MM.1S (cell line): Measurements from ENCODE around the gene SQOR.

Experiments used
- DNase-seq: peaks from one replicate; pipeline ENCODE4 v3.0.0-alpha.2; 2015
- H2AFZ ChIP-seq: fragments of 300-600 bp; sonication (generic); 2 replicates; pipeline ENCODE4 v1.6.0; 2016; ENCODE audit warnings: antibody characterized with exemption, low read length
- H3F3A ChIP-seq: fragments of 300-600 bp; sonication (generic); 2 replicates; pipeline ENCODE4 v1.6.1; 2016; ENCODE audit warnings: mild to moderate bottlenecking, antibody characterized with exemption, low read length, moderate library complexity, mixed read lengths; ENCODE audit not compliant: insufficient read depth
- H3K27ac ChIP-seq: fragments of 300-600 bp; sonication (generic); 2 replicates; pipeline ENCODE4 v1.5.1; 2016; ENCODE audit warnings: mild to moderate bottlenecking, low read length
- H3K27me3 ChIP-seq: fragments of 300-600 bp; sonication (generic); replicated peaks from 2 replicates; pipeline ENCODE4 v1.6.0; 2016; ENCODE audit warnings: low read length; ENCODE audit not compliant: insufficient read depth
- H3K36me3 ChIP-seq: fragments of 300-600 bp; sonication (generic); replicated peaks from 2 replicates; pipeline ENCODE4 v1.6.1; 2016; ENCODE audit warnings: mild to moderate bottlenecking, low read length, mixed read lengths; ENCODE audit not compliant: insufficient read depth
- H3K4me1 ChIP-seq: fragments of 300-600 bp; sonication (generic); 2 replicates; pipeline ENCODE4 v1.6.1; 2016; ENCODE audit warnings: low read length, mixed read lengths
- H3K4me2 ChIP-seq: fragments of 300-600 bp; sonication (generic); 2 replicates; pipeline ENCODE4 v1.6.0; 2016; ENCODE audit warnings: low read depth, low read length
- H3K4me3 ChIP-seq: fragments of 300-600 bp; sonication (generic); 2 replicates; pipeline ENCODE4 v1.5.1; 2016; ENCODE audit warnings: low read length, mixed read lengths
- H3K79me2 ChIP-seq: fragments of 300-600 bp; sonication (generic); 2 replicates; pipeline ENCODE4 v1.6.1; 2016; ENCODE audit warnings: mixed run types, low read length, mixed read lengths
- H3K9ac ChIP-seq: fragments of 300-600 bp; sonication (generic); 2 replicates; pipeline ENCODE4 v1.6.1; 2016; ENCODE audit warnings: low read length, mixed read lengths
- H3K9me2 ChIP-seq: fragments of 300-600 bp; sonication (generic); replicated peaks from 2 replicates; pipeline ENCODE4 v1.6.1; 2016; ENCODE audit warnings: mild to moderate bottlenecking, low read length, mixed read lengths; ENCODE audit not compliant: insufficient read depth
- H3K9me3 ChIP-seq: fragments of 300-600 bp; sonication (generic); replicated peaks from 2 replicates; pipeline ENCODE4 v1.6.1; 2016; ENCODE audit warnings: mild to moderate bottlenecking, low read length, mixed read lengths; ENCODE audit not compliant: insufficient read depth
- H4K20me1 ChIP-seq: fragments of 300-600 bp; sonication (generic); 2 replicates; pipeline ENCODE4 v1.6.1; 2016; ENCODE audit warnings: mild to moderate bottlenecking, low read length, moderate library complexity, mixed read lengths; ENCODE audit not compliant: insufficient read depth
- CTCF ChIP-seq: fragments of 300-600 bp; sonication (generic); IDR thresholded peaks from 2 replicates; pipeline ENCODE4 v1.5.1; 2016; ENCODE audit warnings: antibody characterized with exemption, low read length, mixed read lengths
- EZH2 ChIP-seq: fragments of 300-600 bp; sonication (generic); optimal IDR thresholded peaks from 2 replicates; pipeline ENCODE3; 2017; ENCODE audit warnings: low read depth, mild to moderate bottlenecking, antibody characterized with exemption, low read length, mixed read lengths
- EZH2phosphoT487 ChIP-seq: fragments of 300-600 bp; sonication (generic); IDR thresholded peaks from 2 replicates; pipeline ENCODE4 v1.6.1; 2018; ENCODE audit warnings: antibody characterized with exemption, low read length

SQOR gene

DNA sequence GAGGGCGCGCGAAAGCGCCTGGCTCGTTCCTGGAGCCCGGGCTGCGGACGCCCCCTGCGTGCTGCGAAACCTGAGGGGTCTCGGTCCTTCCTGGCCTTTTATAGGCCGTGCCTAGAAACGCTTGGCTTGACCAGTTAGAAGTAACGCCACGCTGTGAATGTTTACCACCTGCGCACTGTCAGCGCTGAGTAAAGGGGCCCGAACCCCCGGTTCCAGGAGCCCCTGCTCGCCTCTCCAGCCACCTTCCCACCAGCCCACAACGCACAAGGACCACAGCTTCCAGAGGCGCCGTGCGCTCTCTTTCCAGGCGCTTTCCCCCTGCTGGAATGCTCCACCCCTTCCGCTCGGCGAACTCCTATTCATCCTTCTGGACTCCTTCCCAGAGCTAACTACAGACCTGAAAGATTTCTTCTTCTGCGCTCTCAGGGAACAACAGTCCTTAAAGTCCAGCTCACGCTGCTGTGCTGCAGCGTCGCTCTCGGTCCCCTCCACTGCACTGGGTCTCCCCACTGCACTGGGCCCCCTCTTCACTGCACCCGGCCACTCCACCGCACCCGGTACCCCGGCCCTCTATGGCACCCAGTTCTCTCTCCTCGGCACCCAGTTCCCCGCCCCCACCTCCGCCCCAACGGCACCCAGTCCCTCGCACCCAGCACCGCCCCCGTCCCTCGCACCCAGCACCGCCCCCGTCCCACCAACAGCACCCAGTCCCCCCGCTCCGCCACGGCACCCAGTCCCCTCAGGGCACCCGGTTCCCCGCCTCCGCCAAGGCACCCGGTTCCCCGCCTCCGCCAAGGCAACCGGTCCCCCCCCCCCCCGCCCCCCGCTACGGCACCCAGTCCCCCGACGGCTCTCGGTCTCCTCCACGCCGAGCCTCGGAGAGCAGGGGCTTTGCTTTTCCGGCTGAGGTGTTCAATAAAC lies 69.8 kb downstream of the SQOR start:
- Histone ChIP-seq H3K27ac (no peak overlapping the region), H3F3A (0 out of 2 replicates have a peak, but pooled peaks cover 5% of the 10 kb centered on the region), H3K36me3 (no peaks in the 10 kb centered on the region), H3K79me2 (no peaks in the 10 kb centered on the region), H3K4me1 (peaks cover 6% of the 10 kb centered on the region), H3K27me3 (no peaks in the 10 kb centered on the region), H3K9ac (peak overlapping the region; percentile 25; the same call in 1 of the 2 replicates), H3K4me2 (peak overlapping the region; percentile 82), H3K9me3 (no peaks in the 10 kb centered on the region), H4K20me1 (no peaks in the 10 kb centered on the region), H3K4me3 (peak overlapping the region; percentile 69), H3K9me2 (no peaks in the 10 kb centered on the region), H2AFZ (peak overlapping the region; percentile 96)
- TF ChIP-seq EZH2phosphoT487: no peak
- TF ChIP-seq CTCF: no peak
- TF ChIP-seq EZH2: no peak
- no peak for DNase-seq

DNA sequence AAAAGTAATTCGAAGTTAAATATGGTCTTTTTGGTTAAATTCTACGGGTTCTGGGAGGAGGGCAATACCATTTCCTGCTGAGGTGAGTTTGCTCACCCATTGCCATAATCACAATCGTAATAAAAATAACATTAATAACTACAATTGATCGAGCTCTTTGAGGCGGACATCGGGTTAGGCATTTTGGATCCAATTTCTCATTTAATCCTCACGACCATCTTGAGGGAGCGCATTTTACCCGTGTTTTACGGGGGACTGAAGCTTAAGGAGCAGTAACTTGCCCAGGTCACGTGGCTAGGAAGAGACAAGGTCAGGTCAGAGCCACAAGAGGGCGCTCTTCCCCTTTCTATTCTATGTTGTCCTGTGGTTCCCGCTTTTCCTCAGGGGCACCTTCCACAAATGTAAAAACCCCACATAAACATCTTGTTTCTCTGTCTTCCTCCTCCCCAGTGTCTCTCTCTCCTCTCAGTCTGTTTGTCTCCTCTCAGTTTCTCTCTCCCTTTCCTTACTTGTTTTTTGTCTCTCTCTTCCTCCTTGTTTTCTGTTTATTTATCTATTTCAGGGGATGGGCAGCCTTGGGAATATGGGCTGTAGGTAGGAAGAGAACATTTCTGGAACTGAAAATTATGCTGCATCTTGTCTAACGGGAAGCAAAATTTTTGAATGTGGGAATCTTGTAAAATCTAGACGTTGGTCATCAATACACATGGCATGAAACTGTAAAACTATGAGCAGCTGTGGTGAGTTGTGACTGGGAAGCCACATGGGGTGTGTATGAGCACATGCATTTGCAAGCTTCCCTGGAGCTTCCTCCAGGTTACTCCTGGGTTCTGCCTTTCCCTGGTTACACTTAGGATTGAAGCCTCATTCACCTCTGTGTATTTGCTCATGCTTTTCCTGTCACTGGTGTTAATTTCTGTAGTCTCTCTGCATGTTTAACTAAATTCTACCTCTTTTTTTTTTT lies 71.0 kb downstream of the SQOR start:
- H3K4me1 ChIP-seq: peaks cover 6% of the 10 kb centered on the region
- no peaks in the 10 kb centered on the region for H3K9me2 ChIP-seq
- H3K9ac ChIP-seq: peak overlapping the region; percentile 32; the same call in 1 of the 2 replicates
- no peak overlapping the region for H3K27ac ChIP-seq
- no peaks in the 10 kb centered on the region for H3K27me3 ChIP-seq
- H3K79me2 ChIP-seq: no peaks in the 10 kb centered on the region
- DNase-seq: peak; percentile 82
- 0 out of 2 replicates have a peak, but pooled peaks cover 5% of the 10 kb centered on the region for H3F3A ChIP-seq
- peak overlapping the region; percentile 82 for H3K4me2 ChIP-seq
- H4K20me1 ChIP-seq: no peaks in the 10 kb centered on the region
- no peaks in the 10 kb centered on the region for H3K36me3 ChIP-seq
- H3K9me3 ChIP-seq: no peaks in the 10 kb centered on the region
- H3K4me3 ChIP-seq: peak overlapping the region; percentile 69
- TF ChIP-seq CTCF (peak; percentile 82), EZH2phosphoT487 (no peak), EZH2 (no peak)
- peak overlapping the region; percentile 96 for H2AFZ ChIP-seq

DNA sequence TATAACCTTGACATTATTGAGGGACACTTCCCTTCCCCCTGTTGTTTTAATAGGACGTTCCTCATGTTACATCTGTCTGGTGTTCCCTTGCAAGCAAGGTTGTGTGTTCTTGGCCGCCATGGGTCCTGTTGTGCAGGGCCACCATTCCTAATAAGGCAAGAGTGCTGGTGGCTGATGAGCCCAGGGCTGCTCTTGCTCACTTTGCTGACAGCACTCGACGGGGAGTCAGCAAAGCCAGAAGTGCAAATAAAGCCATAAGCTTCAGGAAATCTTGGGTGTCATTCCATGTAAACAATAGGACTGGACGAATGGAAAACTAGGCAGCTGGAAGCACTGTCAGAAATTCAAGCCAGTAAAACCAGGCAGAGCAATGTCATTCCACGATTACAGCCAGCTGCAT lies 75.8 kb downstream of the SQOR start:
- no peaks in the 10 kb centered on the region for H3K27me3 ChIP-seq
- no peaks in the 10 kb centered on the region for H3K9me3 ChIP-seq
- no peak overlapping the region for H3K4me3 ChIP-seq
- peaks cover 6% of the 10 kb centered on the region for H3K4me1 ChIP-seq
- H4K20me1 ChIP-seq: no peaks in the 10 kb centered on the region
- H3K4me2 ChIP-seq: no peak overlapping the region
- no peaks in the 10 kb centered on the region for H3K36me3 ChIP-seq
- TF ChIP-seq EZH2phosphoT487: no peak
- no peak for TF ChIP-seq CTCF
- TF ChIP-seq EZH2: no peak
- H3K9me2 ChIP-seq: no peaks in the 10 kb centered on the region
- no peak overlapping the region for H3K9ac ChIP-seq
- H3F3A ChIP-seq: no peaks in the 10 kb centered on the region
- no peaks in the 10 kb centered on the region for H3K79me2 ChIP-seq
- DNase-seq: no peak
- H3K27ac ChIP-seq: no peak overlapping the region
- H2AFZ ChIP-seq: no peak overlapping the region
